ENCODE measurements around the gene SRGAP3.

The SRGAP3 gene

DNA sequence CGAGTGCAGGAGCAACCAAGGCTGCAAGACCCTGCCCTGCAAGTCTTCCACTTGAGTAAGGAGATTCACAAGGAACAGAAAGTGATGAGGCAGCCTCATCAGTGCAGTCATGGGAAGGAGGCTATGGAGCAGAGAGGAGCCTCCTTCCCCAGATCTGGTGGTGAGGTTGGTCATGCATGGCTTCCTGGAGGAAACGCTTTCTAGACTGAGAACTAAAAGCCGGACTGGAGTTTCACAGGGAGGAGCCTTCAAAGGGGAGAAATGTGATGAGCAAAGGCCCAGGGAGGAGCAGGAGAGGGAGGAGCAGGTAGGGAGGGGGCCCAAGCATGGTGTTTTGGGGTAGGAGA is 139.9 kb downstream of the SRGAP3 start:
- Histone ChIP-seq H3K4me3 (ENCODE audit: low read depth, low read length, poor library complexity, severe bottlenecking) (no peak overlapping the region), H3K27me3 (ENCODE audit: insufficient read depth, low read length) (peaks cover 4% of the 10 kb centered on the region; the same call in 1 of the 2 replicates), H3K9ac (ENCODE audit: low read length) (no peak overlapping the region), H3K4me1 (ENCODE audit: insufficient read depth, low read length, severe bottlenecking) (no peaks in the 10 kb centered on the region), H3K36me3 (ENCODE audit: insufficient read depth, low read length) (no peaks in the 10 kb centered on the region), H3K9me2 (ENCODE audit: low read depth, low read length) (no peaks in the 10 kb centered on the region), H3K79me2 (ENCODE audit: insufficient read depth, low read length) (no peaks in the 10 kb centered on the region), H3F3A (ENCODE audit: insufficient read depth, low read length) (no peaks in the 10 kb centered on the region), H4K20me1 (ENCODE audit: insufficient read depth, low read length) (no peaks in the 10 kb centered on the region), H3K27ac (ENCODE audit: low read depth, low read length, poor library complexity, severe bottlenecking) (no peak overlapping the region), H2AFZ (ENCODE audit: low read length) (no peak overlapping the region), H3K9me3 (ENCODE audit: low read length) (no peaks in the 10 kb centered on the region), H3K4me2 (ENCODE audit: low read length) (no peak overlapping the region)
- TF ChIP-seq, protein P1, sequence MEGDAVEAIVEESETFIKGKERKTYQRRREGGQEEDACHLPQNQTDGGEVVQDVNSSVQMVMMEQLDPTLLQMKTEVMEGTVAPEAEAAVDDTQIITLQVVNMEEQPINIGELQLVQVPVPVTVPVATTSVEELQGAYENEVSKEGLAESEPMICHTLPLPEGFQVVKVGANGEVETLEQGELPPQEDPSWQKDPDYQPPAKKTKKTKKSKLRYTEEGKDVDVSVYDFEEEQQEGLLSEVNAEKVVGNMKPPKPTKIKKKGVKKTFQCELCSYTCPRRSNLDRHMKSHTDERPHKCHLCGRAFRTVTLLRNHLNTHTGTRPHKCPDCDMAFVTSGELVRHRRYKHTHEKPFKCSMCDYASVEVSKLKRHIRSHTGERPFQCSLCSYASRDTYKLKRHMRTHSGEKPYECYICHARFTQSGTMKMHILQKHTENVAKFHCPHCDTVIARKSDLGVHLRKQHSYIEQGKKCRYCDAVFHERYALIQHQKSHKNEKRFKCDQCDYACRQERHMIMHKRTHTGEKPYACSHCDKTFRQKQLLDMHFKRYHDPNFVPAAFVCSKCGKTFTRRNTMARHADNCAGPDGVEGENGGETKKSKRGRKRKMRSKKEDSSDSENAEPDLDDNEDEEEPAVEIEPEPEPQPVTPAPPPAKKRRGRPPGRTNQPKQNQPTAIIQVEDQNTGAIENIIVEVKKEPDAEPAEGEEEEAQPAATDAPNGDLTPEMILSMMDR (IDR thresholded peaks at IDR 0.05; ENCODE audit: low read length): no peak
- no peak for TF ChIP-seq EZH2 (IDR thresholded peaks at IDR 0.05; ENCODE audit: borderline replicate concordance, low read length)

GRCh38 chr3:9108876-9109567 is 140.4 kb downstream of the SRGAP3 start:
- Histone ChIP-seq H3K9ac (ENCODE audit: low read length) (no peak overlapping the region), H3K27me3 (ENCODE audit: insufficient read depth, low read length) (peaks cover 4% of the 10 kb centered on the region; the same call in 1 of the 2 replicates), H3K79me2 (ENCODE audit: insufficient read depth, low read length) (no peaks in the 10 kb centered on the region), H2AFZ (ENCODE audit: low read length) (no peak overlapping the region), H3K27ac (ENCODE audit: low read depth, low read length, poor library complexity, severe bottlenecking) (no peak overlapping the region), H4K20me1 (ENCODE audit: insufficient read depth, low read length) (no peaks in the 10 kb centered on the region), H3K4me2 (ENCODE audit: low read length) (no peak overlapping the region), H3K4me3 (ENCODE audit: low read depth, low read length, poor library complexity, severe bottlenecking) (no peak overlapping the region), H3K36me3 (ENCODE audit: insufficient read depth, low read length) (no peaks in the 10 kb centered on the region), H3F3A (ENCODE audit: insufficient read depth, low read length) (no peaks in the 10 kb centered on the region), H3K4me1 (ENCODE audit: insufficient read depth, low read length, severe bottlenecking) (no peaks in the 10 kb centered on the region), H3K9me2 (ENCODE audit: low read depth, low read length) (no peaks in the 10 kb centered on the region), H3K9me3 (ENCODE audit: low read length) (no peaks in the 10 kb centered on the region)
- TF ChIP-seq EZH2 (IDR thresholded peaks at IDR 0.05; ENCODE audit: borderline replicate concordance, low read length): no peak
- TF ChIP-seq, protein P1 (IDR thresholded peaks at IDR 0.05; ENCODE audit: low read length): no peak

DNA sequence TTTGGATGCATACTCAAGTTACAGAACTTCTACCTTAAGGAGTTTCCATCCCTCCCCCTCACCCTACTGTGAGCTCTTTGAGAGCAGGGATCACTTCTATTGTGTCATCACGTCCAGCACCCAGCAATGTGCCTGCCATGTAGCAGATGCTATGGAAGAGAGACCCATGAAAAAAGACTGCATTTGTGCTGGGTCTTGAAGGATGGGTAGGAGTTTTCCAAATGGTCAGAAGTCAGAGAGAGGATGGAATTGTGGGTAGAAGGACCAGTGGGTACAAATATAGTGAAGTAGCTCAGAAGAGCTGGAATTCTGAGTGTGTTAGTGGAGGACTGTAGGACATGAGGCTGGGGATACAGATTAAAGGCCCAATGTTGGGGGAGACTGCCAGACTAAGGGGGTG is 141.7 kb downstream of the SRGAP3 start:
- Histone ChIP-seq H2AFZ (ENCODE audit: low read length) (no peak overlapping the region), H4K20me1 (ENCODE audit: insufficient read depth, low read length) (no peaks in the 10 kb centered on the region), H3F3A (ENCODE audit: insufficient read depth, low read length) (no peaks in the 10 kb centered on the region), H3K4me3 (ENCODE audit: low read depth, low read length, poor library complexity, severe bottlenecking) (no peak overlapping the region), H3K9me2 (ENCODE audit: low read depth, low read length) (no peaks in the 10 kb centered on the region), H3K9me3 (ENCODE audit: low read length) (no peaks in the 10 kb centered on the region), H3K27me3 (ENCODE audit: insufficient read depth, low read length) (no peaks in the 10 kb centered on the region), H3K9ac (ENCODE audit: low read length) (no peak overlapping the region), H3K4me1 (ENCODE audit: insufficient read depth, low read length, severe bottlenecking) (no peaks in the 10 kb centered on the region), H3K36me3 (ENCODE audit: insufficient read depth, low read length) (no peaks in the 10 kb centered on the region), H3K79me2 (ENCODE audit: insufficient read depth, low read length) (no peaks in the 10 kb centered on the region), H3K27ac (ENCODE audit: low read depth, low read length, poor library complexity, severe bottlenecking) (no peak overlapping the region), H3K4me2 (ENCODE audit: low read length) (no peak overlapping the region)
- no peak for TF ChIP-seq EZH2 (IDR thresholded peaks at IDR 0.05; ENCODE audit: borderline replicate concordance, low read length)
- TF ChIP-seq, protein P1 (IDR thresholded peaks at IDR 0.05; ENCODE audit: low read length): no peak
